HPDE6-E6E7 (cell line): ENCODE data around the gene MAST1.
"Not testable (repeated sequence)": the region's sequence is repeated elsewhere in the genome, so short reads cannot be mapped to it uniquely, and the experiment has no call there.

Experiments used
- DNase-seq: peaks from one replicate; pipeline ENCODE4 v3.0.0; 2011; ENCODE audit warnings: missing footprints; ENCODE audit errors: extremely low spot score

MAST1 gene

GRCh38 chr19:12840091-12841079 is 2.1 kb downstream of the MAST1 start:
- no peak for DNase-seq

DNA sequence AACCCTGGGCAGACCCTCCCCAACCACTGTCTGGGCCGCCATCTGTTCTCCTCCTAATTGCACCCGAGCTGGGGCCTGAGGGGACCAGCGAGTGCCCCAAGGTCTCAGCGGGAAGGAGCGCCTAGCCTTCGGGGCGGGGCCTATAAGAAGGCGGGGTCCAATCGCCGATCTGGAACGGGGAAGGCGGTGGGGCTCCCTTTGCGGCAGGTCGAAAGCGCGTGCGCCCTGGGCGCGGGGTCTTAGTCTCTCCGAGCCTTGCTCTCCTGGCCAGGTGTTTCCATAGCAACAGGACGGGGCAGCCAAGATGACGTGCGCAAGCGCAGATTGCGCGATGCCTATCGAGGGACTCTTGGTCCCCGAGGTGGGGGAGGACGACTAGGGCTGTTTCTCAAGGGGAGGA is 2.8 kb downstream of the MAST1 start:
- DNase-seq = no peak

DNA sequence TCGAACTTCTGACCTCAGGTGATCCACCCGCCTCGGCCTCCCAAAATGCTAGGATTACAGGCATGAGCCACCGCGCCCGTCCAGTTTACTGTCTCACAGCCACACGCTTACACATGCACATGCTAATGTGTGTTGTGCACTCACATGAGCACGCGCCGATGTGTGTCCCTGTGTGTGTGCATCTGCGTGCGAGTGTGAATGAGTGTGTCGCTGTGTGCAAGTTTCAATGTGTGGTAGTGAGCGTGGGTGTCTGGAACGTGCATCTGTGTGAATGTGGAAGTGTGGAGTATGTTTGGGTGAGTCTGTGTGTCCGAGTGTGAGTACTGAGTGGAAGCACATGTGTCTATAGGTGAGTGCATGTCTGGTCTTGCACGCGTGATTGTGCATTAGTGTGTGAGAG is 4.2 kb downstream of the MAST1 start:
- DNase-seq = no peak

DNA sequence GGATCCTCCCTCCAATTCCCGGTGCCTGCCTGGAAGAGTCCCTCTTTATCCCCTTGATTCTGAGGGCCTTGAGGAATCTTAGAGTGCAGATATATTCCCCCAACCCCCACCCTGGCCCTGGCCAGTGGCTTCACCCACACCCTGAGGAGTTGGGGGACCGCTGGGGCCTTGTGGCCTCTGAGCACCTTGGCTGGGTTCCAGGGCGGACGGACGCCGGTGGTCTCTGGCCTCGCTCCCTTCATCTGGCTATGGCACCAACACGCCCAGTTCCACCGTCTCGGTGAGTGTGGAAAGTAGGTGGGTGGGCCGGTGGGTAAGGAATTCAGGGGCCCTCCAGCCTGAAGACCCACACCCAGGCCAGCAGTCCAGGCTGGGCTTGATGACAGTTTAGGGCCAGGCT is 5.0 kb downstream of the MAST1 start:
- DNase-seq = no peak

DNA sequence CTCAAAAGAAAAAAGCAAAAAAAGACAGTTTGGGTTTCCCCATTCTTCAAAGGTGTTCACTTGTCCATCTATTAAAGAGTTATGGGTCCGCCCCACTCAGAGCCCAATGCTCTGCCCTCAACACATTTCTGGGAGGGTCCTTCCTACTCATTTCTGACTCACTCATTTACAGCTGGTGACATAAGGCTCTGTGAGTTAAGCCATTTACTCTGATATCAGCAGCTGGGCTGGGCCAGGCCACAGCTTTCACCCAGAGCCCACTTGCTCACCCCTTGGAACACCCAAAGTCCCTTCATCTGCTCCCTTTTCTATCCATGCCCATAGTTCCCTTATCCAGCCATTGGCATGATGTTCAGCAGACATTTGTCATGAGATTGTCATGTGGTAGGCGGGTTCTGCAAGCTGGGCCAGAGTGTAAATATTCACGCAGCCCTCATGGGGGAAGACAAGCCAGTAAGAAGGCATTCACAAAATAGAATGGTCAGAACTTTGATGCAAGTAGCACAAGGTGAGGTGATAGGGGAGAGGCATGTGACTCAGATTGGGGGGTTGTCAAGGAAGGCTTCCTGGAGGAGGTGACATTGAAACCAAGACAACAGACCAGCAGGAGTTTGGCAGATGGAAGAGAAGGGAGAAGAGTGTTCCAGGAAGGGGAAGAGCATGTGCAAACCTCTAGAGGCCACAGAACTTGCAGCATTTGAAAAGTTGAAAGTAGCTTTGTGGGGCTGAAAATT is 5.9 kb downstream of the MAST1 start:
- DNase-seq = no peak

GRCh38 chr19:12846613-12847012 is 8.3 kb downstream of the MAST1 start:
- DNase-seq = not testable (repeated sequence)

- DNase-seq = peak; percentile 87
Observed at GRCh38 chr19:12847159-12848139, 9.1 kb downstream of the MAST1 start.

GRCh38 chr19:12856653-12857052 is 18.3 kb downstream of the MAST1 start:
- DNase-seq = no peak

GRCh38 chr19:12858041-12858928 is 20.0 kb downstream of the MAST1 start:
- no peak for DNase-seq

DNA sequence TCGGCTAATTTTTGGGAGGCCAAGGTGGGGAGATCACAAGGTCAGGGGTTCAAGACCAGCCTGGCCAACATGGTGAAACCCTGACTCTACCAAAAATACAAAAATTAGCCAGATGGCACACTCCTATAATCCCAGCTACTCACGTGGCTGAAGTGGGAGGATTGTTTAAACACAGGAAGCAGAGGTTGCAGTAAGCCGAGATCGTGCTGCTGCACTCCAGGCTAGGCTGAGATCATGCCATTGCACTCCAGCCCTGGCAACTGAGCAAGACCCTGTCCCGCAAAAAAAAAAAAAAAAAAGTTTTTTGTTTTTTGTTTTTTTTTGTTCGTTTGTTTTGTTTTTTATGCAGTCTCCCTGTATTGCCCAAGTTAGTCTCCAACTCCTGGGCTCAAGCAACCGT is 21.2 kb downstream of the MAST1 start:
- DNase-seq = no peak

DNA sequence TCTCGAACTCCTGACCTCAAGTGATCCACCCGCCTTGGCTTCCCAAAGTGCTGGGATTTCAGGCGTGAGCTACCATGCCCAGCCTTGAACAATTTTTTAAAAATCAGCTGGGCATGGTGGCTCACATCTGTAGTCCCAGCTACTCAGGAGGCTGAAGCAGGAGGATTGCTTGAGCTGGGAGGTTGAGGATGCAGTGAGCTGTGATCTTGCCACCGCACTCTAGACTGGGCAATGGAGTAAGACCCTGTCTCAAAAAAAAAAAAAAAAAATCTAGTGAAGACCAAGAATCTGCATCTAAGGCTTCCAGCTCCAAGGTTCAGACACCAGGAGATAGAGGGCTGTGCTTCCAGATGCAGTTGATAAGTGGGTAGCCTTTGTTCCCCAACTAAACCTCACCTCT is 25.8 kb downstream of the MAST1 start:
- no peak for DNase-seq

DNA sequence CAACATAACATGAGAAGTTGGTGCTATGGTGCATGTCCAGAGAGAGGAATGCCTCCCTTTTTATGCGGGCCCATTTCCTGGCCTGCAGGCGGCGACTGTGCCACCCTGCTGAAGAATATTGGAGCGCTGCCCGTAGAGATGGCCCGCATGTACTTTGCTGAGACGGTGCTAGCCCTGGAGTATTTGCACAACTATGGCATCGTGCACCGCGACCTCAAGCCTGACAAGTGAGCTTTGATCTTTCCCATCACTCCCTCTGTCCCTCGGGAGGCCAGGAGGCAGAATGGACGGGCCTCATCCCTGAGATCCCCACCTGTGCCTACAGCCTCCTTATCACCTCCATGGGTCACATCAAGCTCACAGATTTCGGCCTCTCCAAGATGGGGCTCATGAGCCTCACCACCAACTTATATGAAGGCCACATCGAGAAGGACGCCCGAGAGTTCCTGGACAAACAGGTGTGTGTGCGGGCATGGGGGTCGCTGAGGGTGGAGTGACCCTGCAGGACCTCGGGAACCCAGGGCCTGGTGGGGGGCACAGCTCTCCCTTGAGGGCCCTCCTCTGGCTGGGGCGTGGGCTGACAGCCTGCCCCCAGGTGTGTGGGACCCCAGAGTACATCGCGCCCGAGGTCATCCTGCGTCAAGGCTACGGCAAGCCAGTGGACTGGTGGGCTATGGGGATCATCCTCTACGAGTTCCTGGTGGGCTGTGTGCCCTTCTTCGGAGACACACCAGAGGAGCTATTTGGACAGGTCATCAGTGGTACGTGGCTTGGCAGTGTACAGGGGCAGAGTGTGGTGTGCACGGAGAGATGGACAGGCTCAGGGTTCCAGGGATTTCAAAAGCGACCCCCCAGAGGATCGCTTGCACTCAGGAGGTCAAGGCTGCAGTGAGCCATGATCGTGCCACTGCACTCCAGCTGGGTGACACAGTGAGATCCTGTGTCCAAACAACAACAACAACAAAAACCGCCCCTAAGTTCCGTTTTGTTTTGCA is 26.7 kb downstream of the MAST1 start:
- DNase-seq = no peak

DNA sequence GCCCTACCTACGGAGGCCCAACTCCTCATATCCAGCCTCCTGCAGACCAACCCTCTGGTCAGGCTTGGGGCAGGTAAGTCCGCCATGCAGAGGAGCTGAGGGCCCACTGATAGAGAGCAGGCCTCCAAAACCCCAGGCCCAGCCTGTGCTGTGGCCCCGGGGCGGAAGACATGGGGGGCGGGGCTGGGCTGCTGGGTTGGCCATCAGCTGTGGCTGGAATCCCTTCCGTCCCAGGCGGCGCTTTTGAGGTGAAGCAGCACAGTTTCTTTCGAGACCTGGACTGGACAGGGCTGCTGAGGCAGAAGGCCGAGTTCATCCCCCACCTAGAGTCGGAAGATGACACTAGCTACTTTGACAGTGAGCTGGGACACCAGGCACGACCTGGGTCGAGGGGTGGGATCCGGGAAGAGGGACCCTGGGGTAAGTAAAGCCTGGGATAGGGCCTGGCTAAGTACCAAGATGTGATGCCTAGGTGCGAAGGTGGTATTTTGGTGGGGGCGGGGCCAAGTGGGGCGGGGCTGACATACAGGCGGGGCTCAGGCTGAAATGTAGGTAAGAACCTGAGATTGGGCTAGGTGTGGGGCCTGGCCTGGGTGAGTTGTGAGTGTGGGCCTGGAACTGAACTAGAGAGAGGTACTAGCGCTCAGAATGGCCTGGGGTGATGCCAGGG is 27.6 kb downstream of the MAST1 start:
- no peak for DNase-seq

- no peak for DNase-seq
Observed at GRCh38 chr19:12866416-12867119, 28.3 kb downstream of the MAST1 start.

DNA sequence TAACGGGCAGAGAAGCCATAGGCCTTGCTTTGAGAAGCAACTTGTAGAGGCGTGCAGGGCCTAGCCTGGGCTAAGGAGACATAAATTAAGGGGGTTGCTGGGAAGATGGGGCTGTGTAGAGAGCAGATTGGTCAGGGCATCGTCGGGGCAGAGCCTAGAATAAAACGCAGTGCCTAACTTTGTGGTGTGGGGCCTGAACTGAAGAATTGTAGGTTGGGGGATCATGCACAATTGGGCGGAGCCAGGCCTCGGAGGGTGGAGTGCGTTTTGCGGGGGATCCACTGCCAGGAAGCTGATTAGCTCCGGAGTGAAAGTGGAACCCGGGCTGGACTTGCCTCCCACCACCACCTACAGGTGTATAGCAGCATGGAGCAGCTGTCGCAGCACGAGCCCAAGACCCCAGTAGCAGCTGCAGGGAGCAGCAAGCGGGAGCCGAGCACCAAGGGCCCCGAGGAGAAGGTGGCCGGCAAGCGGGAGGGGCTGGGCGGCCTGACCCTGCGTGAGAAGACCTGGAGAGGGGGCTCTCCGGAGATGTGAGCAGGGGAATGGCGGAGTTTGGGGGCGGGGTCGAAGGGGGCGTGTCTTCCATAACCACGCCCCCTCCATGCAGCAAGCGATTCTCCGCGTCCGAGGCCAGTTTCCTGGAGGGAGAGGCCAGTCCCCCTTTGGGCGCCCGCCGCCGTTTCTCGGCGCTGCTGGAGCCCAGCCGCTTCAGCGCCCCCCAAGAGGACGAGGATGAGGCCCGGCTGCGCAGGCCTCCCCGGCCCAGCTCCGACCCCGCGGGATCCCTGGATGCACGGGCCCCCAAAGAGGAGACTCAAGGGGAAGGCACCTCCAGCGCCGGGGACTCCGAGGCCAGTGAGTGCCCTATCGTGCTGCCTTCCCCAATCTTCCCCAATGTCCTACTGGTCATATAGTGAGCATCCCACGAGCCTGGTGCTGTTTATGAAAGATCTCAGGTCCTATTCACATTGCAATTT is 29.1 kb downstream of the MAST1 start:
- no peak for DNase-seq

DNA sequence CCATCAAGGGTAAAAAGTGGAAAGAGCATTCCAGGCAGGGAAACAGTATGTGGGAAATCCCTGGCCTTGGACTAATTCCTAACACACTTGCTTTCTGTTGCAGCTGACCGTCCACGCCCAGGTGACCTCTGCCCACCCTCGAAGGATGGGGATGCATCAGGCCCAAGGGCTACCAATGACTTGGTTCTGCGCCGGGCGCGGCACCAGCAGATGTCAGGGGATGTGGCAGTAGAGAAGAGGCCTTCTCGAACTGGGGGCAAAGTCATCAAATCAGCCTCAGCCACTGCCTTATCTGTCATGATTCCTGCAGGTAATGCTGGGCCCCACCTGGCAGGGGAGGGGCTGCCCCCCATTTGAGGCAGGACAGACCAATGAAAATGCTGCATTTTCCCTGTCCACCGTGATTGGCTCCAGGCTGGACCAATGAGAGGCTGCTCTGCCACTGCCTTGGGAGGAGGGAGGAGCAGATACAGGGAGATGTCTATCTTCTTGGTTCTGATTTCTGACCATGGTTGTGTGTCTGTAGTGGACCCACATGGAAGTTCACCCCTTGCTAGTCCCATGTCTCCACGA is 30.3 kb downstream of the MAST1 start:
- DNase-seq = no peak

DNA sequence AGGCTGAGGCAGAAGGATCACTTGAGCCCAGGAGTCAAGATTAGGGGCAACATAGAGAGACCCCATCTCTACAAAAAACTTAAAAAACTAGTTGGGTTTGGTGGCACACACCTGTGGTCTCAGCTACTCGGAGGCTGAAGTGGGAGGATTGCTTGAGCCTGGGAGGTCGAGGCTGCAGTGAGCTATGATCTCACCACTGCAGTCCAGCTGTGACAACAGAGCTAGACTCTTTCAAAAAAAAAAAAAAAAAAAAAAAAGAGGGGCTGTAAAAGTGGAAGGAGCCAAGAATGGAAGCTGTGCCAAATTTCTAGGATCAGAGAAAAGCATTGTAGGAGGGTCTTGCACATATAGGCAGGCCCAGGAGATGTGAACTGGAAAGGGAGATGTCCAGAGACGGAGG is 33.4 kb downstream of the MAST1 start:
- DNase-seq = no peak
